Rectal smooth muscle tissue (tissue), 1 donor: ENCODE measurements around the gene GNG2.

Source experiments
- H3K27ac ChIP-seq: one replicate; pipeline ENCODE4 v1.7.0; 2013; ENCODE audit warnings: low read depth, low read length, inconsistent platforms
- H3K27me3 ChIP-seq: one replicate; pipeline ENCODE4 v1.7.0; 2013; ENCODE audit warnings: low read length; ENCODE audit not compliant: control insufficient read depth, insufficient read depth
- H3K36me3 ChIP-seq: one replicate; pipeline ENCODE4 v1.7.0; 2013; ENCODE audit warnings: low read length; ENCODE audit not compliant: control insufficient read depth, insufficient read depth
- H3K4me1 ChIP-seq: one replicate; pipeline ENCODE4 v1.7.0; 2013; ENCODE audit warnings: low read length; ENCODE audit not compliant: control insufficient read depth, insufficient read depth
- H3K4me3 ChIP-seq: one replicate; pipeline ENCODE4 v1.7.0; 2013; ENCODE audit warnings: low read length
- H3K9ac ChIP-seq: one replicate; pipeline ENCODE4 v1.7.0; 2013; ENCODE audit warnings: low read length

GNG2 gene

GRCh38 chr14:51860825-51861499 is 550 bp downstream of the GNG2 start:
- no peaks in the 10 kb centered on the region for H3K36me3 ChIP-seq
- peak overlapping the region; percentile 66 for H3K27ac ChIP-seq
- peak overlapping the region; percentile 65 for H3K4me3 ChIP-seq
- H3K4me1 ChIP-seq: peaks cover 5% of the 10 kb centered on the region
- peak overlapping the region; percentile 36 for H3K9ac ChIP-seq
- H3K27me3 ChIP-seq: no peaks in the 10 kb centered on the region

DNA sequence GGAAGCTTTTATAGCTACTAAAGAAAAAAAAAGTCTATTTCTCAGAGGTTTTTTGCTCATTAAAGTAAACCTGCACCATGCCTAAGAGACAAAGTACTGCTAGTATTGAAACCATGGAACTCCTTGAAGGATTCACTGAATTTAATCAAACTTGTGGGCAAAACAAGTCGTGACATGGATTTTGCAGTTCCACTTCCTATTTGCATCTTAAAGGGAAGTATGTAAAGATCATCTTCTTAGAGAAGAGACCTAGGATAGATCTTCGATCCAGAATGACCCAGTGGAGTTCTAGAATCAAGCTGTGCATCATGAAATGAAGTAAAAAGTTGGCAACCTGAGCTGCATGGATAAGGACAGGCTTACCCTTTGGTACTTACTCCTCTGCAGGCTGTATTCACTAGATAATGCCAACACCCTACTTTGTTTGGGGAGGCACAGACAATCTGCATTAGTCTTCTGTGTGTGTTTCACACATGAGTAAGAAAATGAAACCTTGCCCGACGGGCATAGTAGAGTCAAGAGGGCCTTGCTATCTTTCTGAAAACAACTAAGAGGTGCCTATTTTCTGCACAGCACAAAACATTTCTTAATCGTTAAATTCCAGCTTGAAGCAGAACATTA is 1.9 kb downstream of the GNG2 start:
- H3K9ac ChIP-seq: no peak overlapping the region
- peak overlapping the region; percentile 45 for H3K4me3 ChIP-seq

GRCh38 chr14:51862860-51863259 is 2.4 kb downstream of the GNG2 start:
- H3K27me3 ChIP-seq: no peaks in the 10 kb centered on the region
- H3K4me3 ChIP-seq: no peak overlapping the region
- H3K36me3 ChIP-seq: no peaks in the 10 kb centered on the region
- no peak overlapping the region for H3K27ac ChIP-seq
- peaks cover 5% of the 10 kb centered on the region for H3K4me1 ChIP-seq
- H3K9ac ChIP-seq: no peak overlapping the region

More for the DNA sequence above, 1.9 kb downstream of the GNG2 start:
- H3K36me3 ChIP-seq: no peaks in the 10 kb centered on the region
- peaks cover 5% of the 10 kb centered on the region for H3K4me1 ChIP-seq
- no peak overlapping the region for H3K27ac ChIP-seq
- no peaks in the 10 kb centered on the region for H3K27me3 ChIP-seq

- no peak overlapping the region for H3K4me3 ChIP-seq
- no peak overlapping the region for H3K27ac ChIP-seq
- peaks cover 7% of the 10 kb centered on the region for H3K4me1 ChIP-seq
- H3K27me3 ChIP-seq: no peaks in the 10 kb centered on the region
- no peaks in the 10 kb centered on the region for H3K36me3 ChIP-seq
- H3K9ac ChIP-seq: no peak overlapping the region
Observed at GRCh38 chr14:51865953-51866747, 5.7 kb downstream of the GNG2 start.

- H3K4me3 ChIP-seq: no peak overlapping the region
- H3K27me3 ChIP-seq: no peaks in the 10 kb centered on the region
- no peaks in the 10 kb centered on the region for H3K36me3 ChIP-seq
- H3K9ac ChIP-seq: no peak overlapping the region
- peaks cover 7% of the 10 kb centered on the region for H3K4me1 ChIP-seq
- H3K27ac ChIP-seq: no peak overlapping the region
Observed at GRCh38 chr14:51867741-51868140, 7.3 kb downstream of the GNG2 start.

- H3K27ac ChIP-seq: no peak overlapping the region
- no peak overlapping the region for H3K4me3 ChIP-seq
- no peak overlapping the region for H3K9ac ChIP-seq
- H3K4me1 ChIP-seq: peaks cover 12% of the 10 kb centered on the region
- no peaks in the 10 kb centered on the region for H3K27me3 ChIP-seq
- H3K36me3 ChIP-seq: no peaks in the 10 kb centered on the region
Observed at GRCh38 chr14:51868405-51868804, 8.0 kb downstream of the GNG2 start.

- no peak overlapping the region for H3K4me3 ChIP-seq
- no peaks in the 10 kb centered on the region for H3K36me3 ChIP-seq
- no peaks in the 10 kb centered on the region for H3K27me3 ChIP-seq
- no peak overlapping the region for H3K27ac ChIP-seq
- peaks cover 15% of the 10 kb centered on the region for H3K4me1 ChIP-seq
- no peak overlapping the region for H3K9ac ChIP-seq
Observed at GRCh38 chr14:51869411-51870100, 9.1 kb downstream of the GNG2 start.

DNA sequence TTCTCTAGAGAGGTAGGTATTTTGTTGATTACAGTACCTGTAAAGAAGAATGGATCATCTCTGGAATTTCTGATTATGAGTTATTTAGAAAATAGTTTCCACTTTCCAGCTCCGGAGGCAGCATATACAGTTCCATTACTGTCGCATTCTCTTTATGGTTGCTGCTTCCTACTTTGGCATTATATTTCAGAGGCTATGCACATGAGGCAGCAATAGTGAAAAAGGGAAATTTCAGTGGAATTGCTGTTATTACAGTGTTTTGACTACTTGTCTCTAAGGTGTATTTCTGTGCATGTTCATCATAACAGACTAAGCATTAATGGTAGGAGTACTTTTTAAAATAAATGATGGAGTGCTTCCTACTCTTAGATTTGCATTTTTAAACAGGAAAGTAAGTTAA is 10.2 kb downstream of the GNG2 start:
- no peak overlapping the region for H3K27ac ChIP-seq
- H3K36me3 ChIP-seq: no peaks in the 10 kb centered on the region
- peaks cover 15% of the 10 kb centered on the region for H3K4me1 ChIP-seq

GRCh38 chr14:51871846-51872245 is 11.4 kb downstream of the GNG2 start:
- Histone ChIP-seq H3K27me3 (no peaks in the 10 kb centered on the region), H3K27ac (no peak overlapping the region), H3K4me3 (no peak overlapping the region), H3K4me1 (peaks cover 15% of the 10 kb centered on the region), H3K9ac (no peak overlapping the region), H3K36me3 (no peaks in the 10 kb centered on the region)

More for the DNA sequence above, 10.2 kb downstream of the GNG2 start:
- no peak overlapping the region for H3K4me3 ChIP-seq
- no peaks in the 10 kb centered on the region for H3K27me3 ChIP-seq
- H3K9ac ChIP-seq: no peak overlapping the region

- Histone ChIP-seq H3K4me3 (no peak overlapping the region), H3K36me3 (no peaks in the 10 kb centered on the region), H3K27ac (peak overlapping the region; percentile 1), H3K27me3 (no peaks in the 10 kb centered on the region), H3K9ac (no peak overlapping the region), H3K4me1 (peaks cover 15% of the 10 kb centered on the region)
Observed at GRCh38 chr14:51872396-51872795, 12.0 kb downstream of the GNG2 start.

DNA sequence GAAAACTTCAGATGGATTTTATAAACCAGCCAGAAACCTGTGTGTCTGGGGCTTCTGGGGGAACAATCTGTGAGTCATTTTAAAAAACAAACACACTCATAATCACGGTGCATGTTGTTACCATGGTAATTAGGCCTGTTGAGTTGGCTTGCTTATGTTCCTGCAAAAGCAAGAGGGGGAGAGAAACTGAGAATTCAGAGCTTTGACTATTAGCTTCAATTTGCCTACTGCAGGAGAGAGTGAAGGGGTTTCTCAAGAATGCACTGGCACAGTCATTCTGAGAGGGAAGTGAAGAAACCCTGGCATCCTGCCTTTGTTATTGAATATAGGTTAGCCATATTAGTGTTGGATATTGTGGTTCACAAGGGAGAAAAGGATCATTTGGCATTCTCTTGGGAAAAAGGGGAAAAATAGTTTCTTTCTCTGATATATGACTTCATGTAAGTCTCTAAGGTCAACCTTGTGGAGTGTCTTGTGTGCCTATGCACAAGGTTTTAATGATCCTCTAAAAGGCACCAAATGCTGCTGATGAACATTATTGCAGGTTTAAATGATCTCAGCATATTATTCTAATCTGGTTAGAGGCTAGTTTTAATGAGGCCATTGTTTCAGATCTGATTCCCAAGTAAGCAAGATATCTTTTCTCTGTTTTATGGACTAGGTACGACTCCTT is 12.9 kb downstream of the GNG2 start:
- H3K27ac ChIP-seq: no peak overlapping the region
- no peaks in the 10 kb centered on the region for H3K27me3 ChIP-seq
- no peak overlapping the region for H3K4me3 ChIP-seq
- H3K4me1 ChIP-seq: peaks cover 12% of the 10 kb centered on the region
- no peak overlapping the region for H3K9ac ChIP-seq
- no peaks in the 10 kb centered on the region for H3K36me3 ChIP-seq

- Histone ChIP-seq H3K36me3 (no peaks in the 10 kb centered on the region), H3K27me3 (no peaks in the 10 kb centered on the region), H3K27ac (no peak overlapping the region), H3K4me3 (no peak overlapping the region), H3K9ac (no peak overlapping the region), H3K4me1 (peaks cover 8% of the 10 kb centered on the region)
Observed at GRCh38 chr14:51877810-51878209, 17.4 kb downstream of the GNG2 start.
